Calu3 (cell line): ENCODE data around the gene DENND2D. TPM values are rescaled to one million over a fixed set of nuclear protein-coding genes. Genes with fewer than 3 reads are reported as not detected.
"Not testable (repeated sequence)": the region's sequence is repeated elsewhere in the genome, so short reads cannot be mapped to it uniquely, and the experiment has no call there.

Experiments used
- BruUV-seq: library from RNA; stranded (reverse); fragments of 400-500 nt; replicated peaks from 2 replicates; lab custom pipeline; 2021; lab: Mats Ljungman, UMichigan
- CTCF ChIA-PET: fragments of 300-600 bp; sonication (Branson Sonifier 250); formaldehyde crosslinking; loops from one replicate; lab custom pipeline; 2022; ENCODE audit warnings: antibody characterized with exemption; lab: Charles Lee
- DNase-seq: peaks from one replicate; pipeline ENCODE4 v3.0.0; 2022
- H3K27ac Mint-ChIP-seq: one replicate; pipeline ENCODE4 v1.8.0; 2022; ENCODE audit warnings: mixed read lengths; ENCODE audit not compliant: unreplicated experiment
- H3K27me3 Mint-ChIP-seq: one replicate; pipeline ENCODE4 v1.8.0; 2022; ENCODE audit warnings: mixed read lengths; ENCODE audit not compliant: unreplicated experiment
- H3K36me3 Mint-ChIP-seq: one replicate; pipeline ENCODE4 v1.8.0; 2022; ENCODE audit warnings: mild to moderate bottlenecking, moderate library complexity, mixed read lengths; ENCODE audit not compliant: insufficient read depth, unreplicated experiment
- H3K4me1 Mint-ChIP-seq: one replicate; pipeline ENCODE4 v1.8.0; 2022; ENCODE audit warnings: mild to moderate bottlenecking, low read depth, mixed read lengths; ENCODE audit not compliant: unreplicated experiment
- H3K4me3 Mint-ChIP-seq: one replicate; pipeline ENCODE4 v1.8.0; 2022; ENCODE audit warnings: mild to moderate bottlenecking, low read depth, moderate library complexity, mixed read lengths; ENCODE audit not compliant: unreplicated experiment
- H3K9me3 Mint-ChIP-seq: one replicate; pipeline ENCODE4 v1.8.0; 2022; ENCODE audit warnings: low read depth, mixed read lengths; ENCODE audit not compliant: unreplicated experiment
- CTCF ChIP-seq: fragments of 200-600 bp; IDR thresholded peaks from one replicate; pipeline ENCODE4 v1.8.0; 2022; ENCODE audit warnings: antibody characterized with exemption; ENCODE audit not compliant: unreplicated experiment
- intact Hi-C: fragments of 100-400 bp; cut with micrococcal nuclease; formaldehyde crosslinking; loops from one replicate; pipeline ENCODE4 v1.10.0; 2022; ENCODE audit not compliant: unreplicated experiment
- total RNA-seq: library from RNA; stranded (reverse); gene quantifications from 2 replicates; pipeline ENCODE4 v1.2.3, GENCODE V29; 2022

DENND2D gene
- total RNA-seq, 1 experiment from 2014 or later = 11.8 TPM

DNA sequence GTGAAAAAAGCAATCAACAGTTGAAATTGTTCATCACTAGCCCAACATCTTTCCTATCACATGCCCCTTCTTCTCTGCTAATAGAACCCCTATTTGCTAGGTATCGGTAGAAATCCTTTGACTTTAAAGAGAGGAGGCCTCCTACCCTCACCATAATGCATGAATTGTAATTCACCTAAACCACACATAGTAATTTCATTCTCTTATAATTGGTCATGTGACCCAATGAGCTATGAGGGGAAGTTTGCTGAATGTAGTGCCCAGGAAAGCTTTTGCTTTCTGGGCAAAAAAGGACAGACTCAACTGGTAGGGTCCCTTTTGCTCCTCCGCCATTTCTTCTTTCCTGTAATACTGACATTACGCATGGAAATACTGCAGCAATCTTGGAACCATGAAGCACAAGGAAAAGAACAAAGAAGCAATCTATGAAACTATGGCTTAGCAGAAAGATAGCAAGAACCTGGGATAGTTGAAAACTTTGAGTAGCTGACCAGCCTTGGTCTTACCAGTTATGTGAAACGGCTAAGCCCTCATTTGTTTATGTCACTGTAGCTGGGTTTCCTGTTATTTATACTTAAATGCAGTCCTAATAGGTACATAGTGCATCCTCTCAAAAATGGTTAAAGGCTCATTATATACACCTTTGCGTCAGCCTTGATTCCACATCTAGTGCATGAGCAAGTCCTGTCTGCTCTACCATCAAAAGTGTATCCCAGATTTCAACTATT, 16.9 kb upstream of the DENND2D start:
- peaks cover 12% of the 10 kb centered on the region for H3K4me1 Mint-ChIP-seq
- intact Hi-C loops = no loop called here
- DNase-seq = no peak
- no peaks in the 10 kb centered on the region for H3K36me3 Mint-ChIP-seq
- H3K9me3 Mint-ChIP-seq = no peaks in the 10 kb centered on the region
- no peaks in the 10 kb centered on the region for H3K27me3 Mint-ChIP-seq
- H3K27ac Mint-ChIP-seq = no peak overlapping the region
- no peak for TF ChIP-seq CTCF
- CTCF ChIA-PET = no interaction called here
- H3K4me3 Mint-ChIP-seq = no peak overlapping the region
- no TSS peak for BruUV-seq

DNA sequence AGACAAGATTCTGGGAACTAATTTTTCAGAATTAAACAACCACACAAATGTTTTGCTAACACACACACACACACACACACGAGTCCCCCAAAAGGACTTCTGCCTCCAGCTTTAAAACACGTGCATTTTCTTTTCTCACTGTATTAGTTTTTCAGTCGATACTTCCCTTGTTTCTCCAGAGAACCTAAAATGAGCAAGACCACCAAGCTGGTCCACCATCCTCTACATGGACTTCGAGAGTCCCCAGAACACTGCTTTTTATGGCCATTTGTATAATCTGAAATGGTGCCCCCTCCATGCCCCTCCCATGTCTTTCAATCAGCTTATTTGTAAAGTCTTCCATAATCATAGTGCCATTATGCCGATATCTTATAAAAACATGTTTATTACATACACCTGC, 16.3 kb upstream of the DENND2D start:
- H3K4me1 Mint-ChIP-seq = peaks cover 6% of the 10 kb centered on the region
- no peak for DNase-seq
- H3K9me3 Mint-ChIP-seq = no peaks in the 10 kb centered on the region
- intact Hi-C loops = no loop called here
- no peak overlapping the region for H3K4me3 Mint-ChIP-seq
- no peaks in the 10 kb centered on the region for H3K27me3 Mint-ChIP-seq
- CTCF ChIA-PET = no interaction called here
- no peaks in the 10 kb centered on the region for H3K36me3 Mint-ChIP-seq
- H3K27ac Mint-ChIP-seq = no peak overlapping the region
- TF ChIP-seq CTCF = no peak
- no TSS peak for BruUV-seq

GRCh38 chr1:111215285-111215684, 14.8 kb upstream of the DENND2D start:
- not testable (repeated sequence) for H3K9me3 Mint-ChIP-seq

DNA sequence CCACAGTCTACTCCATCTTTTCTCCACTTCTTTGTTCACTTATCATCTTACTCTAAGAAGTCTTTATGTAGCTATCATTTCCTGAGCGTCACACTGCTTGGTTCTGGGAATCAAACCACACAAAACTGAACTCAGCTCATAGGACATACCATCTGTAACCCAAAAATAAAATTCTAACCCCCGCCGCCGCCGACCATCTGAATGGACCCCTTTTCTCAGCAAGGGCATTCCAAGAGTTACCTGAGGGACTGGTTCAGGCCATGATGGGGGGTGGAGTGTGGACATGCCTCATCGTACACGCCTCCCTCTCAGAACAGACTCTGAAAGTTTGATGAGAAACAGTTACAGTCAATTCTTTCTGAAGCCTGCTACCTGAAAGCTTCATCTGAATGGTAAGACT, 14.4 kb upstream of the DENND2D start:
- Mint-ChIP-seq H3K9me3 (no peaks in the 10 kb centered on the region), H3K4me1 (no peaks in the 10 kb centered on the region), H3K27me3 (no peaks in the 10 kb centered on the region), H3K36me3 (no peaks in the 10 kb centered on the region), H3K27ac (no peak overlapping the region), H3K4me3 (no peak overlapping the region)
- DNase-seq = no peak
- intact Hi-C loops = no loop called here
- TF ChIP-seq CTCF = no peak
- BruUV-seq = no TSS peak
- CTCF ChIA-PET = interaction anchor here (0.7 kb wide), 1 partner anchor 14 kb away, joined by 4 read pairs; no protein-coding TSS in a partner anchor

More at GRCh38 chr1:111215285-111215684, 14.8 kb upstream of the DENND2D start:
- H3K4me1 Mint-ChIP-seq, CTCF ChIA-PET, H3K27me3 Mint-ChIP-seq, intact Hi-C loops, H3K36me3 Mint-ChIP-seq, BruUV-seq, H3K4me3 Mint-ChIP-seq, H3K27ac Mint-ChIP-seq, DNase-seq: not testable (repeated sequence)
